Ecto neural progenitor cell (in vitro differentiated cells): ENCODE measurements around the gene WSB2.

ENCODE experiments used
- DNase-seq: peaks from one replicate; pipeline ENCODE4 v3.0.0-alpha.2; 2018; ENCODE audit warnings: low spot score

The WSB2 gene

DNA sequence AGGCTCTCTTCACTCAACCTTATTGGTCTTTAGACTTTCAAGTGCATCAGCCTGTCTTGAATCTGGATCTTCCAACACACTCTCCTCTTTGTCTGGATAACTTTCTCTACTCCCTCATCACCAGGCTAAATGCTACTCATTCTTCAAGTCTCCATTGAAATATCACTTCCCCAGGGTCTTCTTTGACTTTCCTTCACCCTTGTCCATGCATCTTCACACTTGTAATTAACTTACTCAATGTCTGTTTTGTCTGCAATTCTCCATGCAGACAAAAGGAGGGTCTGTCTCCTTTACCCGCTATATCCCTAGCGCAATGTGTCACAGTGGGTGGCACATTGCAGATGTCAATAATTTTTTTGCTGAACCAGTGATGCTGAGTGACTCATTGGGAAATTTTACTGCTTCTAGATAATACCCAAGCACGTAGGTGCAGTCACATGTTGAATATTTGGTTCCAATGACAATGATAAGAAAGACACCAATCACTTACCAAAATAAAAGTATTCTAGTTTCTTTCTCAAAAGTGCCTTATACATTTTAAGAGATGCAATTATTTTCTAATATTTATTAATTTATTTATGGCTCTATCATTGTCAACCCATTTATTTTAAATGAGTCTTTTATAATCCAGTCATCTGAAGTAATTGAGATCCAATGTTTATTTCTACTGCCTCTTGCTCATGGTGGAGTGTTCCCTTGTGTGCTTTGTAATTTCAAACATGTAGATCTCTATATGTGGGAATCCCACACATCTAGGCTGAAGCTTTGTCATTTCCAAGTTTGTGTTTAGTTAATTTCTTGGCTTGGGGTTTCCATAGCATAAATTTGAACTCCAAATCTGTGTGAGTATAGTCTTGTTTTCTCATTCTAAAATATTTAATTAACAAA lies 66.2 kb downstream of the WSB2 start:
- no peak for DNase-seq

DNA sequence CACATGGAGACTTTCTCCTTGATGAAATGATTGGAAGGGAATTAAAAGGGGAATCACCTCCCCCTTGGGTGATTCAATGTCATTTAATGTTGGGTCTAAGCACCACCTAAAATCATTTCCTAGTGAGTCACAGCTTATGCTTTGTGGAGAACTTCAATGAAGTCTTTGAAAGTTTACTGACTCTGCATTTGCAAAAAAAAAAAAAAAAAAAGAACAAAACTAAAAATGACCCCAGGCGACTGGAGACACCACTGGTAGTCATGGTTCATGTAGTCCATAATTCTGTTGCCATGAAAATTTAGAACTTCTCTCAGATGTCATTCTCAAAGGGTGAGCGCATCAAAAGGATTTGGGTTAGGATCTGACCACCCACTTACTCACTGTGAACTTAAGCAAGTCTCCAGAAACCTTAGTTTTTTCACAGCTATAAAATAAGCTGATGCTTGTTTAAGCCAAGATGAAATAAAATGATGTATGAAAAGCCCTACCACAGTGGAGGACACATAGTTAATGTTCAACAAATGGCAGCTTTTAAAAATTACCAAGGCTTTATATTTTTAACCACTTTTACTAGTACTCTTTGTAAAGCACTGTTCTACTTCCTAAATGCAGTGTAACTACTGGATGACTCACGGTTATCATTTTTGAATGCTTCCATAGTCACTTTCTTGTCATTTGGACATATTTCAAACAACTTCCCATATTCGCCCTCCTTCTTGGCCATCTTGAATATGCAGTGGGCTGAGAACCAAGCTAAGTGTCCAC lies 74.1 kb downstream of the WSB2 start:
- DNase-seq = no peak

DNA sequence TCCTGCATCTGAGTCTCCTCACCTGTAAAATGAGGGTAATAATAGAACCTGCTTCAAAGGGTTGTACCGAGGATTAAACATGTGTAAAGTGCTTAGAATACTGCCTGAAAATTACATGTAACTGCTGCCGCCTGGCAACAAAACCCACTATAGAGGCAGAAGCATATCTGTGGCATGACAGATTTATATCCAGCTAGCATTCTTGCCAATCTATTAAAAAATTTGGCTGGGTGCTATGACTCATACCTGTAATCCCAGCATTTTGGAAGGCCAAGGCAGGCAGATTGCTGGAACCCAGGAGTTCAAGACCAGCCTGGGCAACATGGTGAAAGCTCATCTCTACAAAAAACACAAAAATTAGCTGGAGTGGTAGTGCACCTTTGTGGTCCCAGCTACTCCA lies 75.8 kb downstream of the WSB2 start:
- DNase-seq = no peak
